PC-3 (cell line): ENCODE measurements around the gene KRT83.

Experiments used
- EZH2 ChIP-seq: fragments of 300-600 bp; sonication (generic); IDR thresholded peaks from one replicate; pipeline ENCODE4 v1.6.1; 2017; ENCODE audit warnings: antibody characterized with exemption, mild to moderate bottlenecking, low read length; ENCODE audit not compliant: unreplicated experiment
- EZH2phosphoT487 ChIP-seq: fragments of 300-600 bp; sonication (generic); IDR thresholded peaks from 2 replicates; pipeline ENCODE4 v1.6.1; 2018; ENCODE audit warnings: mild to moderate bottlenecking, antibody characterized with exemption, low read length, borderline replicate concordance
- TF ChIP-seq, protein P1 (sequence below): fragments of 300-600 bp; sonication (generic); conservative IDR thresholded peaks from 2 replicates; pipeline ENCODE4 v1.5.1; 2017; ENCODE audit warnings: antibody characterized with exemption, low read depth, mild to moderate bottlenecking, low read length

DNA sequence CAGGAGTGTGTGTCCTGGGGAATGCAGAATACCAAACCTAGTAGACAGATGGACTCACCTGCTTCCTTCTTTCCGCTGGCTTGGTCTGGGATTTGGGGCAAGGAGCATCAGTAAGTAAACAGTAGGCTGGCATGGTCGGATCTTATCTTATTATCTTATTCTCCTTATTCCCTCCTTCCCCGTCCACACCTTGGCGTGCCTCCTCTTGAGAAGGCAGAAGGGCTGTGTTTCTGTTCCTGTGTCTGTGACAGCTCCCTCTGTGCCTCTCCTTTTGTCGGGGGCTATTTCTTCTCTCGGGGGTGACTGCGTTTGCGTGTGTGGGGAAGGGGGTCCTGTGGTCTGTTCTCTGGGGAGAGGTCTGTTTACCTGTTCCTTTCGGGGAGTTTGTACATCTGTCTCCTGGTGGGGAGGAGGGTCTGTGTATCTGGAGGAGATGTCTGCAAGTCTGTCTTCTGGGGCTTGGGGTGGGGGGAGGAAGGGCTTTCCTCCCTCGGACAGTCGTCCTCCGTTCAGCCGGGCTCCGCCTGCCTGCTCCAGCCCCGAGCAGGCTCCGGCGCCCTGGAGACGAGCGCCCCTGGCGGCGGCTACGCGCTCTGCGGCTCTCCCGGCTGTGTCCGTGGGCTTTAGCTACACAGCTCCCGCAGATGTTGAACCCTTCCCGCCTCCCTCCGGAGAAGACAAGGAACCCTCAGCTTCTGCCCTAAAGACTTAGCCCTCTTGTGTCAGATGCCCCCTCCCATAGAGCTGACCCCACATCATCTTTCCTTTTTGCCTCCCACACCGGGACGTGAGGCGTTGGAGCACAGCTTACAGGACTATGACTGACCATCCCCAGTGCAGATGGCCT lies 42.4 kb downstream of the KRT83 start:
- TF ChIP-seq, protein P1, sequence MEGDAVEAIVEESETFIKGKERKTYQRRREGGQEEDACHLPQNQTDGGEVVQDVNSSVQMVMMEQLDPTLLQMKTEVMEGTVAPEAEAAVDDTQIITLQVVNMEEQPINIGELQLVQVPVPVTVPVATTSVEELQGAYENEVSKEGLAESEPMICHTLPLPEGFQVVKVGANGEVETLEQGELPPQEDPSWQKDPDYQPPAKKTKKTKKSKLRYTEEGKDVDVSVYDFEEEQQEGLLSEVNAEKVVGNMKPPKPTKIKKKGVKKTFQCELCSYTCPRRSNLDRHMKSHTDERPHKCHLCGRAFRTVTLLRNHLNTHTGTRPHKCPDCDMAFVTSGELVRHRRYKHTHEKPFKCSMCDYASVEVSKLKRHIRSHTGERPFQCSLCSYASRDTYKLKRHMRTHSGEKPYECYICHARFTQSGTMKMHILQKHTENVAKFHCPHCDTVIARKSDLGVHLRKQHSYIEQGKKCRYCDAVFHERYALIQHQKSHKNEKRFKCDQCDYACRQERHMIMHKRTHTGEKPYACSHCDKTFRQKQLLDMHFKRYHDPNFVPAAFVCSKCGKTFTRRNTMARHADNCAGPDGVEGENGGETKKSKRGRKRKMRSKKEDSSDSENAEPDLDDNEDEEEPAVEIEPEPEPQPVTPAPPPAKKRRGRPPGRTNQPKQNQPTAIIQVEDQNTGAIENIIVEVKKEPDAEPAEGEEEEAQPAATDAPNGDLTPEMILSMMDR = peak; percentile 95
- TF ChIP-seq EZH2phosphoT487 (no peak), EZH2 (no peak)
